22Rv1 (cell line): ENCODE results near the gene SUCO.

Source experiments
- CTCF ChIP-seq: fragments of 450-650 bp; IDR thresholded peaks from 2 replicates; pipeline ENCODE4 v1.5.1; 2017; ENCODE audit warnings: mild to moderate bottlenecking
- ZFX ChIP-seq: fragments of 450-650 bp; IDR thresholded peaks from 2 replicates; pipeline ENCODE4 v1.6.1; 2017; ENCODE audit warnings: antibody characterized with exemption, borderline replicate concordance

GRCh38 chr1:172531412-172532182, 1.4 kb upstream of the SUCO start:
- no peak for TF ChIP-seq CTCF
- TF ChIP-seq ZFX = no peak
